ENCODE measurements around the gene RTL1.

RTL1 gene

DNA sequence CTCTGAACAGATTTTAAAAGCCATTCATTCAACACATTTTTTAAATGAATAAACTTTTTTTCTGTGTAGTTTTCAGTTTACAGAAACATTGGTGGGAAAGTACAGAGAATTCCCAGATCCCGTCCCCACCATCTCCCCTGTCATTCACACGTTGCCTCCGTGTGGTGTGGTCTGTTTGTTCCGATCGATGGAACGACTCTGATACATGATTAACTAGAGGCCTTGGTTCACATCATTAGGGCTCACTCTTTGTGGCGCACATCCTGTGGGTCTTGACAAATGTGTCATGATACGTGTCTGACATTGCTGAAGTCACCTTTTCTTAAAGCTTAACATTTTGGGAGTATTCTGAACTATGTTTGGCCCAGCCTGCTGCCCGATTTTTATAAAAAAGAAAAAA, 59.1 kb downstream of the RTL1 start:
- no peaks in the 10 kb centered on the region for H3K4me1 Mint-ChIP-seq (ENCODE audit: low read depth)
- H3K4me3 Mint-ChIP-seq = no peak overlapping the region
- no peaks in the 10 kb centered on the region for H3K36me3 Mint-ChIP-seq (ENCODE audit: low read depth)
- H3K9me3 Mint-ChIP-seq = no peaks in the 10 kb centered on the region
- no peaks in the 10 kb centered on the region for H3K27me3 Mint-ChIP-seq (ENCODE audit: low read depth)
- H3K27ac Mint-ChIP-seq = no peak overlapping the region

DNA sequence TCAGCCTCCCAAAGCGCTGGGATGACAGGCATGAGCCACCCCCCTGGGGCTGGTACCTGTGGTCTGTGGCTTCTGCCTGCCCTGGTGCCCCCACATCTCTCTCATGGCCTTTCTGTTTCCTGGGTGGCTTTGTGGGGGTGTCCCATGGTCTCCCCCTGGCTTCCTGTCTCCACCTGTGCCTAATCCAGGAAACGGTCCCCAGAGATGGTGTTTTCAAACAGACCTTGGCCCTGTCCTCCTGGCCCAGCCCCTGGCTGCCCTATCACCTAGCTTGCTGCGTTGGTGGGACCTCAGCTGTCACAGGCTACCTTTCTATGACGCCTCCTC, 59.5 kb downstream of the RTL1 start:
- Mint-ChIP-seq H3K27ac (no peak overlapping the region), H3K4me3 (no peak overlapping the region)

DNA sequence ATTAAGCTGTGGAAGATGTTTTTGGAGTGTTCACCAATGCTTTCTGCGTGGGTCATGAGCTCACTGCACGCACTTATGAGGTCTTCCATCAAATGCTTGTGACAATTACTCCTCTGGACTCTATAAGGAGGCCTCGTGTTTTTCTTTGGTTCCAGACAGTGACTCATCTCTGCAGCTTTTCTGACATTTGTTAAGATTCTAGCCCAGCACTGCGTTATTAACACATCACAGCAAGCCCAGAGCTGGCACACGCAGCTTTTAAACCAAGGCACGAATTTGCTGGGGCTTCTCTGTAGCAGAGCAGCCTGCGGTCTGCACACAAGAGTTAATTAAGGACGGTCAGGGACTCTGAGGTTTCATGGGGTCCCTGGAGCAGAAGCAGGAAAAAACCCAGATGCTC, 60.7 kb downstream of the RTL1 start:
- Mint-ChIP-seq H3K27ac (no peak overlapping the region), H3K9me3 (no peaks in the 10 kb centered on the region), H3K4me1 (ENCODE audit: low read depth) (no peaks in the 10 kb centered on the region), H3K27me3 (ENCODE audit: low read depth) (no peaks in the 10 kb centered on the region), H3K4me3 (no peak overlapping the region), H3K36me3 (ENCODE audit: low read depth) (no peaks in the 10 kb centered on the region)

More for the DNA sequence above, 59.5 kb downstream of the RTL1 start:
- no peaks in the 10 kb centered on the region for H3K4me1 Mint-ChIP-seq (ENCODE audit: low read depth)
- no peaks in the 10 kb centered on the region for H3K36me3 Mint-ChIP-seq (ENCODE audit: low read depth)
- H3K9me3 Mint-ChIP-seq = no peaks in the 10 kb centered on the region
- H3K27me3 Mint-ChIP-seq (ENCODE audit: low read depth) = no peaks in the 10 kb centered on the region

DNA sequence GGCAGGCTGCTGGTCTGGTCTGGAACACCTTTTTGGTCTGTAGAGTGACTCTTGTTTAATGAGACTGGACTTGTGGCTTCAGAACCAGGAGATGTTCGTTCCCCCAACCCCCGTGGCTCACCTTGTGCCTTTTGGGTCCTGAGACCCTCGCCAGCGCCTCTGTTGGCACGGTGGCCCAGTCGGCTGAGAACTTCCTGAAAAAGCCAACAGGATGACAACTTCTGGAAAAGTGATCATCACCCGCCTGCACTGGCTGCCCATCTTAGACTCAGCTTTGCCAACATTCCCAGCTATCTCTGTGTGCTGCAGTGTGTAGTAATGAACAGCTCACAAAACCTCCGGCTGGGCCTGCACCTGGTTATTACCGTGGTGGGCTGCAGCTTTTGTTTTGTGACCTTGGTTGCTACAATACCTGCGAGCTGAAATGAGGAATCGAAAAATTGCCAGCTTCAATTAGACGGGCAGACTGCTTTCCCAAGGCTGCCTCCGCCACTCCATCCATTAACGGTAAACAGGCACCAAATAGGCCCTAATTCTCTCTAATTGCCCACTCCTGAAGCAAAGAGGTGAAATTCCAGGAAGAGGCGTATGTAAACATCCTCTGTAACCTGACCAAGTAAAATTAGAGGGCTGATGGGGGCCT, 61.6 kb downstream of the RTL1 start:
- H3K4me3 Mint-ChIP-seq = no peak overlapping the region
- H3K9me3 Mint-ChIP-seq = no peaks in the 10 kb centered on the region
- H3K36me3 Mint-ChIP-seq (ENCODE audit: low read depth) = no peaks in the 10 kb centered on the region
- no peaks in the 10 kb centered on the region for H3K4me1 Mint-ChIP-seq (ENCODE audit: low read depth)
- no peaks in the 10 kb centered on the region for H3K27me3 Mint-ChIP-seq (ENCODE audit: low read depth)
- no peak overlapping the region for H3K27ac Mint-ChIP-seq

DNA sequence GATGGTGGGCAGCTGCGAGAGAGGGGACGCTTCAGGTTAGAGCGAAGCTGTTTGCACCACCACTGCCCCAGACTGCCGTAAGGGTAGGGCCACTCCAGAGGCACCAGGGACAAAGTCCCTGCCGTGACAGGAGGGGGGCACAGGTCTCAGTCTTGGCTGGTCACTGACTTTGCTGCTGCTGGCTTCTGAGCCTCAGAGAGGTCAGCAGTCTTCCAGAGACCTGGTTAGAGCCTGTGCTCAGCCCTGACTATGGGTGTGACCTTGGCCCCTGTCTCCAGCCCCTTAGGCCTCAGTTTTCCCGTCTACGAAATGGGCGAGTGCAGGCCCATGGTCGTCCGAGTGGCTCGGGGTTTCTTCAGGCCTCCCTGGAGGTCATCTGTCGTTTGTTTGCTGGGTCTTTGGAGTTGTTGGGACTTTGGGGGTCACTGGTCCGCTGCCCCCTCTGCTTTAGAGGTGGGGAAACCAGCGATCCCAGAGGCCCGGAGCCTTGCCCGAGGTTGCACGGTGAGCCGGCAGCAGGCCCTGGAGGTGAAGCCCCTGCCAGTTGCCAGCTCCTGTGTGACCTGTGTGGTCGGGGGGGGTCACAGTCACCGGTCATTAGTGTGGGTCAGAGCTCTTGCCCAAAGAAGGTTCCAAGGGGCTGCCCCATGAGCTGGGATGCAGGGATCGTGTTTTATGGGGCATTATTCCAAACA, 62.3 kb downstream of the RTL1 start:
- Mint-ChIP-seq H3K9me3 (no peaks in the 10 kb centered on the region), H3K4me3 (no peak overlapping the region), H3K27me3 (ENCODE audit: low read depth) (no peaks in the 10 kb centered on the region), H3K4me1 (ENCODE audit: low read depth) (no peaks in the 10 kb centered on the region), H3K27ac (no peak overlapping the region), H3K36me3 (ENCODE audit: low read depth) (no peaks in the 10 kb centered on the region)

DNA sequence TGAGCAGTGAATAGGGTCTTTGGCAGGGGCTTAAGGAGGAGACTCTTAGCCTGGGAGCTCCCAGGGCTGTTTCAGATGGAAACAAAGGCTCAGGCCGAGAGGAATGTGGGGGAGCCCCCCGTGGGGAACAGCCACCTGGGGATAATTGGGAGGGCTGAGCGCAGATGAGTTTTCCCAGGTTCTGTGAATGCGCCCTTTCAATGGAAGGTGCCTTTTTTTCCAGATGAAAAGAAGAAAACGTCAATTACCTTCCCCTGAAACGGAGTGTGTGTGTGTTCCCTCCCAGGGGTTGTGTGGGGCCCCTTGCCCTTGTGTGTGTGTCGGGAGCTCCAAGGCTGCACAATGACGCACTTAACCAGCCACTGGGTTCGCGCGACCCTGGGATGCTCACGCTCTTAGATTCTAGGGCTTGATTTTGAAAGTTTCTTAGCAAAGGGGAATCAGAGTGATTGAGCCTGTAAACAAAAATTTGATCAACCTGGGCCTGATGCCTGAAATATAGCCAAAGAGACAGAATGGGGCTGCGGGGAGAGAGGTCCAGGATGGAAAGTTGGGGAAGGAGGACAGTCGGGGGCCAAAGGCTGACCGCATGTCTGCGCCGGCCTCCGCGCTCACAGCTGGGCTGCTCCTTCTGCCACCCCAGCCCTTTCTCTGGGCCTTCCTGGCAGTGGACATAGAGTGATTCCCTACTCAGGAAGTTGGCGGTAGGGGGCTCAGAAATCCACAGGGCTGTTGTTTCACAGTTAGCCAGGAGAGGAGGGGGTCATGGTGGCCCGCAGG, 63.0 kb downstream of the RTL1 start:
- no peaks in the 10 kb centered on the region for H3K4me1 Mint-ChIP-seq (ENCODE audit: low read depth)
- H3K36me3 Mint-ChIP-seq (ENCODE audit: low read depth) = no peaks in the 10 kb centered on the region
- H3K27me3 Mint-ChIP-seq (ENCODE audit: low read depth) = no peaks in the 10 kb centered on the region
- H3K9me3 Mint-ChIP-seq = no peaks in the 10 kb centered on the region
- H3K27ac Mint-ChIP-seq = no peak overlapping the region
- H3K4me3 Mint-ChIP-seq = no peak overlapping the region

DNA sequence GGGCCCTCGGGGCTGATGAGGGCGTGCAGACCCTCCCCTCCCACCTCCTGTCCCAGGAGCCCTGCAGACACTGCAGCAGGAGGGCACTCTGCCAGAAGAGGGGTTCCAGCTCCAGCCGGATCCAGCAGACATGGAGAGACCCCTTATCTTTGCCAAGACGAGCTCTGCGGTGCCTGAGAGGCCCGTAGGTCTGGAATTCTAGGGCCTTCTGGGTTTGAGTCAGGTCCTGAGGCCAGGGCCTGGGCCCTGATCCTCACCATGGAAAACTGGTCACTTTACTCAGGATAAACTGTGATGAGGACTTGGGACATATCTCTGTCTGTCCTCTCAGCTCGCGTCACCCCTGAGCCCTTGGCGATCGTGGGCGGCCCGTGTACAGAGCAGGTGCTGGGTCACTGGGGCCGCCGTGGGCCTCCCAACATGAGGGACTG, 63.8 kb downstream of the RTL1 start:
- Mint-ChIP-seq H3K4me3 (no peak overlapping the region), H3K27me3 (ENCODE audit: low read depth) (no peaks in the 10 kb centered on the region), H3K9me3 (no peaks in the 10 kb centered on the region), H3K36me3 (ENCODE audit: low read depth) (no peaks in the 10 kb centered on the region), H3K4me1 (ENCODE audit: low read depth) (no peaks in the 10 kb centered on the region), H3K27ac (no peak overlapping the region)

DNA sequence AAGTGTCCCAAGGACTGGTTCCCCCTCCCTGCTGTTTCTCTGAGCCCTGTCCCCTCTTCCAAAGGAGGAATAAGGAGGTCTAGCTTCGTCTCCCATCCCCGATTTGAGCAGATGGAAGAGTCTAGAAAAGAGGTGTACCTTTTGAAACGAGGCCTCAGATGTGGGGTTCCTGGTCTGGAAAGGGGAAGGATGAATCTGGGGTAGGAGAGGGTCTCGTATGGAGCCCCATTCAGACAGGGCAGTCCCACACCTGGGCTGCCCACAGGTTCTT, 64.3 kb downstream of the RTL1 start:
- no peak overlapping the region for H3K4me3 Mint-ChIP-seq

DNA sequence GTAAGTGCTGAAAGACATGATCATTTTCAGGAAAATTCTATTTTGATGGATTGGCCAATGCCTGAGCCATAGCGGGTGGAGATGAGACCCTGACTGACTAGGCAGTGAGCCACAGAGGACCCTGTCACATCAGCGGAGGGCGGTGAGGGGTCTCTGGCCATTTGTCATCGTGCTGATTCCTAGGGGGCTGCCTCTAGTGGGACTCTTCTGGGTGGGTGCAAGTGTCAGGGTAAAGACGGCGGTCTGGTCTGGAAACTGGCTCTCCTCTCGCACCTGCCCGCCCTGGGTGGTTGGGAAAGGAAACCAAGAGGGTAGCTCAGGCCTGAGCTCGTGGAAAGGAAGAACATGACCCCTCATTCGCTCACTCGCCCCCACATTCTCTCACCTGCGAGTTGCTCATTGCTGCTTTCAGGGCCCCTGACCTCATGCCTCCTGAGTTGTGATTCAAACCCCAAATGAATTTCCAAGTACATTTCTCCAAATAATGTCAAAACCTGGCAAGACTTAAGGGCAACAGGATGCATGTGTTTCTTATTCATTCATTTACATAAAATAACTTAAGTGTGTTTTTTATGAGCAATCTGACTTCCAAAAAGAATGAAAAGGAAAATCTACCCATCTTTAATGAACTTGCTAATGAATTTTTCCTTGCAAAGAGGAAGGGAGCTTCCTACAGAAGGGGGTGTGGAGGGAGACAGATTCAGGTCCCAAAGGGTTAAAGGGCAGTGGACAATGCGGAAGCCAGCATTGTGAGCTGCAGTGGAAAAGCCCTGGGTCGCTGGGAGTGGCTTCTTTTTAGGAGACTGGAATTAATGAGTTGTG, 64.8 kb downstream of the RTL1 start:
- H3K27ac Mint-ChIP-seq = no peak overlapping the region
- H3K27me3 Mint-ChIP-seq (ENCODE audit: low read depth) = no peaks in the 10 kb centered on the region
- H3K9me3 Mint-ChIP-seq = no peaks in the 10 kb centered on the region
- H3K4me1 Mint-ChIP-seq (ENCODE audit: low read depth) = no peaks in the 10 kb centered on the region
- H3K4me3 Mint-ChIP-seq = no peak overlapping the region
- no peaks in the 10 kb centered on the region for H3K36me3 Mint-ChIP-seq (ENCODE audit: low read depth)

More for the DNA sequence above, 64.3 kb downstream of the RTL1 start:
- Mint-ChIP-seq H3K36me3 (ENCODE audit: low read depth) (no peaks in the 10 kb centered on the region), H3K4me1 (ENCODE audit: low read depth) (no peaks in the 10 kb centered on the region), H3K27ac (no peak overlapping the region), H3K27me3 (ENCODE audit: low read depth) (no peaks in the 10 kb centered on the region), H3K9me3 (no peaks in the 10 kb centered on the region)

DNA sequence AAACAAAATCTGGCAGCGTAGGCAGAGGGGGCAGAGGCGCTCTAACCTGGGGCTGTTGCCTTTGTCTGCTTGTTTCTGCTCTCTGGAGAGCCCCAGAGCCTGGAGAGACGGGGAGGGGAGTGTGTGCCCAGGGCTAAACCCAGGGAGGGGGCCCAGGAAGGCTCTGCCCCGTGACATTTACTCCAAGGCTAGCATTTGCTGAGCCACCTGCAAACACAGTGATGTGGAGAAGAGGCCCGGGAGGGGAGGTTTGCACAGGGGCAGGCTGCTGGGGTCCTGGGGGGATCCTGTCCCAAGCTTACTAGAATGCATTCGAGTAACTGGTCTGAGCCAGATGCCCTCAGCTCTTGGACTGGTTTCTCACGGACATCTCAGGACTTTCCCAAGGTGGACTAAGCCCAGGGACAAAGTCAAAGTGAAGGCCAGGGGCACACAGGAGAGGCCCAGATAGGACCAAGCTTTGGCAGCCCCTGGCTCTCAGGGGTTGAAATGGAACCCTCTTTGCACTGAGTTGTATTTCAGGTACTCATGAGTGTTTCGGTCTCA, 65.6 kb downstream of the RTL1 start:
- Mint-ChIP-seq H3K4me1 (ENCODE audit: low read depth) (no peaks in the 10 kb centered on the region), H3K27me3 (ENCODE audit: low read depth) (no peaks in the 10 kb centered on the region), H3K4me3 (no peak overlapping the region), H3K9me3 (no peaks in the 10 kb centered on the region), H3K27ac (no peak overlapping the region), H3K36me3 (ENCODE audit: low read depth) (no peaks in the 10 kb centered on the region)

DNA sequence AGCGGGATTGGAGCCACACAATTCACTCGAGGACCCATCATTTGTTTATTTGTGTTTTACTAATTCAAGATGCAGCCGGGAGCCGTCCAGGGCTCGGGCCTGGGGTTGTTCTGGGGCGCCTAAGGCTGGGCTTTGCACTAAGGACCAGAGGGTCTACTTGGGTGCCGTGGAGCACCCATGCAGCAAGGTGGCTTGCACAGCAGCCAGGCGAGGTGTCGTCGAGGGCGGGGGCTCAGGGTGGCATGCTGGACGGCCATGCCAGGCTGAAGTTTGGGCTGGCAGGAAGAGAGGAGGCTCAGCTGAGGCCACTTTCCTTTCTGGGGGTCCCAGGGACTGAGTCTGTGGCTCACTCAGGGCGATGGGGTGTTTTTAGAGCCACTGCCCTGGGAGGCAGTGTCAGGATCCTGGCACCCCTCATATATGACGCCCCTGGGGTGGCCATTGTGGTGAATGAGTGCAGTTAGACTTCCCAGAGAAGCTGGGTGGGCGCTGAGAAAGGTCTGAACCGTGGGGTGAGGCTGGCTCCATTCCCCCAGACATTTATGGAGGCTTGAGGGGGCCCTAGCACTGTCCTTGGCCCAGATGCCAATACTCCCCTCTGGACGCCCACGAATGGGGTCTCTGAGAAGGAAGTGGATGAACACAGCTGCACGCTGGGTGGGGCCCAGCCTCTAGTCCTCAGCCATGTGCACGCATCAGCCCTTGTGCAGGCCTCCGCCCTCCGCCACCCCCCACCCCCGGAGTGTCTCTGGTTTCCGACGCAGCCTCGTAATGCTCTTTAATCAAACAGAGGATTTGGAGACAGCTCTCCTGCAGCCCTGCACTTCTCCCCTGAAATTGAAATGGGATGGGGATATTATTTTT, 66.3 kb downstream of the RTL1 start:
- Mint-ChIP-seq H3K36me3 (ENCODE audit: low read depth) (no peaks in the 10 kb centered on the region), H3K27me3 (ENCODE audit: low read depth) (no peaks in the 10 kb centered on the region), H3K9me3 (no peaks in the 10 kb centered on the region), H3K4me1 (ENCODE audit: low read depth) (no peaks in the 10 kb centered on the region), H3K4me3 (no peak overlapping the region), H3K27ac (no peak overlapping the region)

DNA sequence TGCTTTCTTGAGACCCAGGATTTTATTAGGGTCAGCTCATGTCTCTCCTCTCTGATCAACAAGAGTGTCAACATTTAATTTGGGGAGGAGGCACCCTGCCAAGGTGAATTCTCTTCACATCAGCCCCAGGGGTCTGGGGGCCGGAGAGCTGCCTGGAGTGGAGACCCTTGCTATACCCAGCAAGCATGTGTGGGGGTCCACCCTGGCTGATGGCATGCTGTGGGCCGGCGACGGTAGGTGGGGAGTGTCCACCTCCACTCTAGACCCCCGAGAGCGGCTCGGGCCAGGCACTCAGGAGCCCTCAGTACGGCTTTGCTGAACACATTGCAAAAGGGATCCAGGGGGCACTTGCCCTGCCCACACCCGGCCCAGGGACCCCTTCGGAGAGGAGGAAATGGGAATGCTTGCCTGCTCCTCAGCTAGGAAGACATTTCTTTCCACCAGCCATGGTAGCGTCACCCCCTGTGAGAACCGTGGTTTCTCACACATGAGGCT, 67.2 kb downstream of the RTL1 start:
- H3K4me3 Mint-ChIP-seq = no peak overlapping the region
- H3K27ac Mint-ChIP-seq = no peak overlapping the region
- no peaks in the 10 kb centered on the region for H3K27me3 Mint-ChIP-seq (ENCODE audit: low read depth)

DNA sequence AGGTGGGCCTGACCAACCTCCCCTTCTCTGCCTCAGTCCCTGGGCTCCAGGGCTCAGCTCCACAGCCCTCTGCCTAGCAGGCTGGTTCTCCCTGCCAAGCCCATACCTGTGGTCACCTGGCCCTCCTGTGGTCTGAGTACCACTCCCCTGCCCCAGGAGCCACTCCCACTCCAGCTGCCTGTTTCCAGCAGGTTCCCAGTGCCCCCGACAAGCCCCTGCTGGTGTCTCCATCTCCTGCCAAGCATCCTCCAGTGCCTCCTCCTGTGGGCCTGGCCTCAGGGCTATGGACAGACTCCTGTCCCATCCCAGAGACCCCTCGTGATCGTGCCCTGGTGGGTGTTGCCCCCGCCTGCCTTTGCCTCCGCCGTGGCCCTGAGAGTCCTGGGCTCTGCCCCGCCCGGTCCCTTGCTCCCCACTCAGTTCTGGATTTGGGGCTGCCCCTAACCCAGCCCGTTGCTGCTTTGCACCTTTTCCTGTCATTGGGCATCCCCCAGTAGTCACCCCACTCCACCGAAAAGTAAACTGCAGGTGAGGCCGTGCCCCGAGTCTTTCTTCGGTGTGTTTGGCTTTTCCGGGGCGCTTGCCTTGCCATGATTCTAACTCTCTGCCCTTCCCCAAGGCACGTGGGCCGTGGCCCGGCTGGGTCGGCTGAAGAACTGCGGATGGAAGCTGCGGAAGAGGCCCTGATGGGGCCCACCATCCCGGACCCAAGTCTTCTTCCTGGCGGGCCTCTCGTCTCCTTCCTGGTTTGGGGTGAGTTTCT, 67.8 kb downstream of the RTL1 start:
- no peak overlapping the region for H3K4me3 Mint-ChIP-seq
- no peaks in the 10 kb centered on the region for H3K27me3 Mint-ChIP-seq (ENCODE audit: low read depth)
- H3K4me1 Mint-ChIP-seq (ENCODE audit: low read depth) = no peaks in the 10 kb centered on the region
- H3K9me3 Mint-ChIP-seq = no peaks in the 10 kb centered on the region
- no peak overlapping the region for H3K27ac Mint-ChIP-seq
- H3K36me3 Mint-ChIP-seq (ENCODE audit: low read depth) = no peaks in the 10 kb centered on the region

More for the DNA sequence above, 67.2 kb downstream of the RTL1 start:
- Mint-ChIP-seq H3K9me3 (no peaks in the 10 kb centered on the region), H3K36me3 (ENCODE audit: low read depth) (no peaks in the 10 kb centered on the region), H3K4me1 (ENCODE audit: low read depth) (no peaks in the 10 kb centered on the region)
